BE2C (cell line): ENCODE results near the gene DES.

Experiments used
- DNase-seq: peaks from one replicate; pipeline ENCODE4 v3.0.0-alpha.2; 2020
- H3K27me3 ChIP-seq: fragments of 250-450 bp; sonication (Bioruptor Pico); 2 replicates; pipeline ENCODE4 v1.5.1; 2020; ENCODE audit warnings: mild to moderate bottlenecking
- H3K36me3 ChIP-seq: fragments of 250-450 bp; sonication (Bioruptor Pico); 2 replicates; pipeline ENCODE4 v1.5.1; 2020; ENCODE audit warnings: mild to moderate bottlenecking
- H3K4me1 ChIP-seq: fragments of 250-450 bp; sonication (Bioruptor Pico); 2 replicates; pipeline ENCODE4 v1.5.1; 2020
- H3K4me3 ChIP-seq: 2 replicates; pipeline ENCODE4 v1.5.1; 2011; ENCODE audit warnings: low read depth, low read length
- H3K9me3 ChIP-seq: fragments of 250-450 bp; sonication (Bioruptor Pico); 2 replicates; pipeline ENCODE4 v1.5.1; 2020
- CTCF ChIP-seq: IDR thresholded peaks from 2 replicates; pipeline ENCODE4 v1.5.1; 2012; ENCODE audit warnings: mild to moderate bottlenecking, low read depth, low read length

The DES gene

GRCh38 chr2:219402665-219403515, 15.3 kb upstream of the DES start:
- peak; percentile 98 for TF ChIP-seq CTCF

GRCh38 chr2:219403861-219404260, 14.3 kb upstream of the DES start:
- Histone ChIP-seq H3K9me3 (no peaks in the 10 kb centered on the region), H3K4me3 (no peak overlapping the region), H3K27me3 (no peaks in the 10 kb centered on the region), H3K36me3 (no peaks in the 10 kb centered on the region), H3K4me1 (peaks cover 24% of the 10 kb centered on the region)
- TF ChIP-seq CTCF: no peak
- no peak for DNase-seq

More at GRCh38 chr2:219402665-219403515, 15.3 kb upstream of the DES start:
- H3K36me3 ChIP-seq: no peaks in the 10 kb centered on the region
- peaks cover 24% of the 10 kb centered on the region for H3K4me1 ChIP-seq
- DNase-seq: peak; percentile 78
- no peaks in the 10 kb centered on the region for H3K9me3 ChIP-seq
- H3K4me3 ChIP-seq: no peak overlapping the region
- no peaks in the 10 kb centered on the region for H3K27me3 ChIP-seq

- no peak overlapping the region for H3K4me3 ChIP-seq
- no peaks in the 10 kb centered on the region for H3K36me3 ChIP-seq
- TF ChIP-seq CTCF: no peak
- no peak for DNase-seq
- H3K4me1 ChIP-seq: peaks cover 24% of the 10 kb centered on the region
- H3K27me3 ChIP-seq: no peaks in the 10 kb centered on the region
- H3K9me3 ChIP-seq: no peaks in the 10 kb centered on the region
Observed at GRCh38 chr2:219404291-219404910, 13.8 kb upstream of the DES start.

GRCh38 chr2:219404954-219405353, 13.2 kb upstream of the DES start:
- no peaks in the 10 kb centered on the region for H3K36me3 ChIP-seq
- no peak overlapping the region for H3K4me3 ChIP-seq
- peaks cover 22% of the 10 kb centered on the region for H3K4me1 ChIP-seq
- no peaks in the 10 kb centered on the region for H3K27me3 ChIP-seq
- no peak for DNase-seq
- no peak for TF ChIP-seq CTCF
- H3K9me3 ChIP-seq: no peaks in the 10 kb centered on the region

GRCh38 chr2:219405451-219405850, 12.7 kb upstream of the DES start:
- TF ChIP-seq CTCF: no peak

More at GRCh38 chr2:219405451-219405850, 12.7 kb upstream of the DES start:
- Histone ChIP-seq H3K9me3 (no peaks in the 10 kb centered on the region), H3K27me3 (no peaks in the 10 kb centered on the region), H3K4me3 (no peak overlapping the region), H3K4me1 (peaks cover 17% of the 10 kb centered on the region), H3K36me3 (no peaks in the 10 kb centered on the region)
- no peak for DNase-seq
